ENCODE measurements around the gene SOCS4.
"Not testable (repeated sequence)": the region's sequence is repeated elsewhere in the genome, so short reads cannot be mapped to it uniquely, and the experiment has no call there.

SOCS4 gene

DNA sequence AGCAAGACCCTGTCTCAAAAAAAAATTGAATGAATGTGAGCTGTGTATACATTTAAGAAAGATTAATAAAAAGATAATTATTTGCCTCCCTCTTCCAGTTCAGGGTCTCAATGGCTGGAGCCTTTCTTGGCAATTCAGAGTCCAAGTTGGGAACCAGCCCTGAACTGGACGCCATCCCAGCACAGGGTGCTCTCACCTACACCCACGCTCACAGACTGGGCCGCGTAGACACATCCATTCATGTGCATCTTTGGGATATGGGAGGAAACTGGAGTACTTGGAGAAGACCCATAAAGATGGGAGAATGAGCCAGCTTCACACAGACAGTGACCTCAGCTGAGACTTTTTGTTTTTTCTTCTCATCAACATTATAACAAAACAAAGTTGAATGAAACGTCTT, 30.9 kb downstream of the SOCS4 start:
- TF ChIP-seq, protein P1, sequence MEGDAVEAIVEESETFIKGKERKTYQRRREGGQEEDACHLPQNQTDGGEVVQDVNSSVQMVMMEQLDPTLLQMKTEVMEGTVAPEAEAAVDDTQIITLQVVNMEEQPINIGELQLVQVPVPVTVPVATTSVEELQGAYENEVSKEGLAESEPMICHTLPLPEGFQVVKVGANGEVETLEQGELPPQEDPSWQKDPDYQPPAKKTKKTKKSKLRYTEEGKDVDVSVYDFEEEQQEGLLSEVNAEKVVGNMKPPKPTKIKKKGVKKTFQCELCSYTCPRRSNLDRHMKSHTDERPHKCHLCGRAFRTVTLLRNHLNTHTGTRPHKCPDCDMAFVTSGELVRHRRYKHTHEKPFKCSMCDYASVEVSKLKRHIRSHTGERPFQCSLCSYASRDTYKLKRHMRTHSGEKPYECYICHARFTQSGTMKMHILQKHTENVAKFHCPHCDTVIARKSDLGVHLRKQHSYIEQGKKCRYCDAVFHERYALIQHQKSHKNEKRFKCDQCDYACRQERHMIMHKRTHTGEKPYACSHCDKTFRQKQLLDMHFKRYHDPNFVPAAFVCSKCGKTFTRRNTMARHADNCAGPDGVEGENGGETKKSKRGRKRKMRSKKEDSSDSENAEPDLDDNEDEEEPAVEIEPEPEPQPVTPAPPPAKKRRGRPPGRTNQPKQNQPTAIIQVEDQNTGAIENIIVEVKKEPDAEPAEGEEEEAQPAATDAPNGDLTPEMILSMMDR (IDR thresholded peaks at IDR 0.05; ENCODE audit: low read depth, low read length) = no peak
- DNase-seq (ENCODE audit: low read depth, low spot score) = no peak
- H3K4me3 ChIP-seq (ENCODE audit: low read depth, low read length) = no peak overlapping the region
- in situ Hi-C loops (cut with HindIII; ENCODE audit: low sequenced_read_pairs) = no loop called here

DNA sequence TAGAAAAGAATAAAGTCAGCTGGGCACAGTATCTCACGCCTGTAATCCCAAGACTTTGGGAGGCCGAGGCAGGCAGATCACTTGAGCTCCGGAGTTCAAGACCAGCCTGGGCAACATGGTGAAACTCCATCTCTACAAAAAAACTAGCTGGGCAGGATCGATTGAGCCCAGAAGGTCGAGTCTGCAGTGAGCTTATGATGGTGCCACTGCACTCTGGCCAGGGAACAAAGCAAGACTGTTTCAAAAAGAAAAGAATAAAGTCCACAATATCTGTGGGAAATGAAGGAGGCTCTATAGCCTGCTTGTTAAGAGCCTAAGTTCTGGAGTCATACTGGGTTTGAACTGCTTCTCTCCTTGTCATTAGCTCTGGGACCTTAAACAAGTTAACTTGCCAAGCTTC, 32.3 kb downstream of the SOCS4 start:
- no peak for DNase-seq (ENCODE audit: low read depth, low spot score)
- TF ChIP-seq, protein P1 (IDR thresholded peaks at IDR 0.05; ENCODE audit: low read depth, low read length) = no peak
- no peak overlapping the region for H3K4me3 ChIP-seq (ENCODE audit: low read depth, low read length)
- in situ Hi-C loops (cut with HindIII; ENCODE audit: low sequenced_read_pairs) = no loop called here

DNA sequence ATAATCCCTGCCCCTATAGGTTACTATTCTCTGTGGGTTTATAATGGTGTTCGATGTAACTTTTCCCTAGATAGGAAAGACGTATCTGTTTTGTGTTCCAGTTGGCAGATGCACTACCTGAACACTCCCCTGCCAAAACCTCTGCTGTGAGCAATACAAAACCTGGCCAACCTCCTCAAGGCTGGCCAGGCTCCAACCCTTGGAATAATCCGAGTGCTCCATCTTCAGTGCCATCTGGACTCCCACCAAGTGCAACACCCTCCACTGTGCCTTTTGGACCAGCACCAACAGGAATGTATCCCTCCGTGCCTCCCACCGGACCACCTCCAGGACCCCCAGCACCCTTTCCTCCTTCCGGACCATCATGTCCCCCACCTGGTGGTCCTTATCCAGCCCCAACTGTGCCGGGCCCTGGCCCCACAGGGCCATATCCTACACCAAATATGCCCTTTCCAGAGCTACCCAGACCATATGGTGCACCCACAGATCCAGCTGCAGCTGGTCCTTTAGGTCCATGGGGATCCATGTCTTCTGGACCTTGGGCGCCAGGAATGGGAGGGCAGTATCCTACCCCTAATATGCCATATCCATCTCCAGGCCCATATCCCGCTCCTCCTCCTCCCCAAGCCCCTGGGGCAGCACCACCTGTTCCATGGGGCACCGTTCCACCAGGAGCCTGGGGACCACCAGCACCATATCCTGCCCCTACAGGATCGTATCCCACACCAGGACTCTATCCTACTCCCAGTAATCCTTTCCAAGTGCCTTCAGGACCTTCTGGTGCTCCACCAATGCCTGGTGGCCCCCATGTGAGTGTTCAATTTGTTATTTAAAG, 35.7 kb downstream of the SOCS4 start:
- no peak for DNase-seq (ENCODE audit: low read depth, low spot score)
- in situ Hi-C loops (cut with HindIII; ENCODE audit: low sequenced_read_pairs) = no loop called here
- TF ChIP-seq, protein P1 (IDR thresholded peaks at IDR 0.05; ENCODE audit: low read depth, low read length) = no peak
- no peak overlapping the region for H3K4me3 ChIP-seq (ENCODE audit: low read depth, low read length)

DNA sequence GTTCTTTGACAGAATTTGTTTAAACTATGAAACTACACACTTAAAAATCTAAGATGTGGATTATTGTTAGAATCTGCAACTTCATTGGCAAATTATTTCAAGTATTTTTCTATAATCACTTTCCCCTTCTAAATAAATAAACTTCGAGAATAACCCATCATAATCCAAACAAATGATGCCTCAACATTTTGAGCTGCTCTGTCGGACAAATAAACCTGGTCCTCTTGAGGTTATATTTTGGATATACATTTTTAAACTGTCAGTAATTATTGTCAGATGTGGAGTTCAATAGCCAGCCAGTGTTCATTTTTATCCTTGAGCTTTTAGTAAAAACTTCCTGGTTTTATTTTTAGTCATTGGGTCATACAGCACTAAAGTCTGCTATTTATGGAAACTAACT, 37.9 kb downstream of the SOCS4 start:
- DNase-seq (ENCODE audit: low read depth, low spot score); in situ Hi-C loops (cut with HindIII; ENCODE audit: low sequenced_read_pairs); H3K4me3 ChIP-seq (ENCODE audit: low read depth, low read length): not testable (repeated sequence)

DNA sequence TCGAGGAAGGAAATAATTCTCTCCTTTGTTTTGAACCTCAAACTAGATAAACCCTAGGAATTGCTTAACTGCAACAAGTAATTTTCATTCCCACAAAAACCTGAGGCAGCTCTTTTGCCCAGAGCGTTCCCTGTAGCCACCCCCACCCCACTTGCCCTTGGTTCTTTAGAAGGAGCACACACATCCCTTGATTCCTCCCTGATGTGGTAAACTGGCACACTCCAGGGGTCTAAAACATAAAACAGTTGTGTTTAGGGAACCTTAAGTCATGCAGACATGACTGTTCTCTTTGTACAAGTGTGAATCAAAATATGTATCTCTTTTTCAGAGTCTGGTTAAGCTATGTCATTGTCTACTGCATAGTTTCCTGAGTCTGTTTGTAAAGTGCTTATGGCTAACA, 38.4 kb downstream of the SOCS4 start:
- TF ChIP-seq, protein P1 (IDR thresholded peaks at IDR 0.05; ENCODE audit: low read depth, low read length) = no peak
- no peak for DNase-seq (ENCODE audit: low read depth, low spot score)
- H3K4me3 ChIP-seq (ENCODE audit: low read depth, low read length) = no peak overlapping the region
- in situ Hi-C loops (cut with HindIII; ENCODE audit: low sequenced_read_pairs) = no loop called here

DNA sequence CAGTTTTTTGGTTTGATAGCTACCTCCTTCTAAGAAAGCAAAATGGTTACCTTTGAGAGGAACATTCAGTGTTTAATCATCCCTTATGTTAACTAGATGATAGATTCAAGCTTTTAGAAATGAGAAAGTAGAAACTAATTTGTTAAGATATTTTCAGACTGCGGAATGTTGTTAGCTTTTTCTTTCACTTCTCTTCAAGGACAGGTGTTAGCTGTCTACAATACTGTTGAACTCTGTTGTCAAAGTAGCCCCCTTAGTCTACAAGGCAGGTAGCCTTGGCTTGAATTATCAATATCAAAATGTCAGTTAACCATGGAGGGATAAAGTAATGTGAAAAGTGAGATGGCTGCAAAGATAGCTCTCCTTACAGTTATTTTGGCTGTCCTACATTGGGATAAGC, 39.2 kb downstream of the SOCS4 start:
- in situ Hi-C loops (cut with HindIII; ENCODE audit: low sequenced_read_pairs) = no loop called here
- no peak for DNase-seq (ENCODE audit: low read depth, low spot score)
- H3K4me3 ChIP-seq (ENCODE audit: low read depth, low read length) = no peak overlapping the region
- TF ChIP-seq, protein P1 (IDR thresholded peaks at IDR 0.05; ENCODE audit: low read depth, low read length) = no peak

DNA sequence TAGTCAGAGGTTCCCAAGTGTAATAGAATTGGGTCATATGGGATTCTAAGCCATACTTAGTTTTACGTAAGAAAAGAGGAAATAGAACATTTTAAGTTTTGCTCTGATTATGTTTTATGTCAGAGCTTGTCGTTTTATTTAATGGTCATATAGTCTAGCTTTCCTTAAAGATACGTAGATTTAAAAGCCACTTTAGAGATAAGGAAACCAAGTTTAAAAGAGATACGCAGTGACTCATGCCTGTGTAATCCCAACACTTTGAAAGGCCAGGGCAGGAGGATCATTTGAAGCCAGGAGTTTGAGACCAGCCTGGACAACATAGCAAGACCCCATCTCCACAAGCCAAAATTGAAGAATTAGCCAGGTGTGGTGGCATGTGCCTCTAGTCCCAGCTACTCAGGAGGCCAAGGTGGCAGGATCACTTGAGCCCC, 44.0 kb downstream of the SOCS4 start:
- in situ Hi-C loops (cut with HindIII; ENCODE audit: low sequenced_read_pairs) = no loop called here
- DNase-seq (ENCODE audit: low read depth, low spot score) = no peak
- TF ChIP-seq, protein P1 (IDR thresholded peaks at IDR 0.05; ENCODE audit: low read depth, low read length) = no peak
- H3K4me3 ChIP-seq (ENCODE audit: low read depth, low read length) = no peak overlapping the region
